HUDEP-2 (cell line): Measurements from ENCODE around the gene HOXD4.
A peak's percentile ranks its signal among the peaks of the same experiment; 100 is the strongest.

Experiments
- DNase-seq, 76 experiments: peaks; one replicate each; lab custom pipeline; 2025; ENCODE audit not compliant: unreplicated experiment in 76 of 76; lab: John Stamatoyannopoulos, UW

Gene HOXD4

GRCh38 chr2:176151442-176152287 is at the start of gene HOXD4:
TSS of gene HOXD4 (plus strand) at chr2:176151550. CDS start at chr2:176151634, 84 bp downstream.
- DNase-seq = no peak

GRCh38 chr2:176101842-176102241 is 49.5 kb upstream of the HOXD4 start:
- no peak for DNase-seq

DNA sequence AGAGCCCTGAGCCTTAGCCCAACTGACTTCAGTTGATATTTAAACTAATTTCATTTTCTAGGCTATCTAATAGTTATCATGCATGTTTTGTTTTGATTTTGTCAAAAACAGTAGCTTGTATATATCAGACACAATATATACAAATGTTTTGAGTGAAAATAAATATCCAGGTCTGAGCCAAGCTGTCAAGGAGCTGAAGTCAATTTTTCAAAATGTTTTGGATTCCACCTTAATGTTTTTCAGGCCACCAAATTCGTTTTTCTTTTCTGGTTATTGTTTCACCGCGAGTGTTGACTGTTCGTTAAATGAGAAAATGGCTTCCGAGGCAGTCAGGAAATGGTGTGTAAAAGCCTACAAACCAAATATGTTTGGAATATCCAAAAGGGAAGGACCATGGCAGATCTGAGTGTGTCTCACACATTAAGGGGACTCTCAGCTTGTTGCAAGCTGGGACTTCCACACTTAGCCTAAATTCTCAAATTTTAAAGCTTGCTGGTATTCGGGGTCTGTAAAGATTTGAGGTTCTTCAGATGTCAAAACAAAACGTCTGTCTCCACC is 49.0 kb upstream of the HOXD4 start:
- DNase-seq = no peak

GRCh38 chr2:176103194-176103593 is 48.2 kb upstream of the HOXD4 start:
- no peak for DNase-seq

GRCh38 chr2:176103742-176104315 is 47.5 kb upstream of the HOXD4 start:
- DNase-seq = no peak

- DNase-seq = peak in 12 of 76 experiments; percentile 6 to 48 (median 14)
Measured at GRCh38 chr2:176104316-176105077, 46.9 kb upstream of the HOXD4 start.

DNA sequence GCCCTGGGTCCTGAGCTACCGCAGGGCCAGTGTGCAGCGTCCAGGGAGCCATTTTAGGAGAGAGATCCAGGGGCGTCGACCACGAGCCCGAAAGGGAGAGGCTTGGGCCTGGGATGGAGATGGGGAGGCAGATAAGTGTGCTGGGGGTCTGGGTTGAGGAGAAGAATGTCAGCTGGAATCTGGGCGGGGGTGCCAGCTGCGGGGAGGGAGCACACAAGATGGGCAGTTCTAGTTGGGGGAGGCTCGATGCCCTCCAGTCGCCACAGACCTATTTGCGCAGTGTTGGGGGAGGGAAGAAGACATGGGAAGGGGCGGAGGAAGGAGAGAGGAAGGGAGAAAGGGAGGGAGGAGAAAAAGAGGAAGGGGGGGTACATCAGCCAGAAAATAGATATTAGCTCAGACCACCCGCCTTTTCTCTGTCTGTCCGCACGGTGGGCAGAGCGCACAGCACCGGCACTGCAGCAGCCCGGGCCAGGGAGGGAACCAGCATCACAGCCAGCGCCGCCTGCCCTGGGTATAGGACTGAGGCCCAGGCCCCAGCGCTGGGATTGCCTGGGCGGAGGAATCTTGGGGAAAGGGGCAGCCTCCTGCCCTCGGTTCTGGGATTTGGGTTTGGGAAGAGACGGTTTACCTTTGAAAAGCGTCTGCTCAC is 46.1 kb upstream of the HOXD4 start:
- no peak for DNase-seq

DNA sequence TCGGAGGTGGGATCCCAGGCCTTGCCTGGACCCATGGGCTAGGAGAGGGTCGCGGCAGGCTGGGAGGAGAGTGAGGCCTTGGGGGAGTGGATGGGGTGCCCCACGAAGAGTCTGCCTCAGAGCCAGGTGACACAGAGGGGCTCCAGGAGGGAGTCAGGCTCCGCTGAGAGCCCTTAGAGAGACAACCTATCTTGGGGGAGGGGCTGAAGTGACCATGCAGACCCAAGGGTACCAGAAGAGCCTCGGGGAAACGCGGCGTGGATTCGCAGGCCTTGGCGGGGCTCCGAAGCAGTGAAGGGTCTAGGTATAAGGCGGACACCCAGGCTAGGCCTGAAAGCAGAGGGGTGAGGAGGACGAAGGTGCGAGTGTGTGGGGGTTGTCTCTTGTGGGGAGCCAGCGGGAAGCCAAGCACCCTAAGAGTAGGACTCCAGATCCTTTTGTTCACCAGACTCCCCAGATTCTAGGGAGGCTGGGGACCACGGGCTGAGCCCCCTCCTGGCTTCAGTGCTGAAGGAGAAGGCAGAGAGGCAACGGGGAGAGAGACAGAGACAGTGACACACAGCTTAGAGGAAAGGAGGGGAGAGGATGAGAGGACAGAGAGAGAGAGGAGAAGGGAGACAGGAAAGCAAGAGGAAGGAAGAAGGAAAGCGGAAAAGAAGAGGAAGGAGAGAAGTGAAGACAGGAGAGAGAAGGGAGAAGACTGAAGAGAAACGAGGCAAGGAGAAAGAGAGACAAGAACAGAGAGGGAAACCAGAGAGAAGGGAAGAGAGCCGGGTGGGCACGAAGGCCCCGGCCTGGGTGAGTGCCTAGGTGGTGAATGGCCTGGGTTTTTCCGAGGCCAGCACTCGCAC is 45.4 kb upstream of the HOXD4 start:
- no peak for DNase-seq

- peak in 1 of 76 experiments; percentile 18 for DNase-seq
Measured at GRCh38 chr2:176106581-176107539, 44.5 kb upstream of the HOXD4 start, which contains the start of gene HOXD11. TSS of gene HOXD11 (plus strand) at chr2:176107280. CDS start at chr2:176107356, 76 bp downstream.

DNA sequence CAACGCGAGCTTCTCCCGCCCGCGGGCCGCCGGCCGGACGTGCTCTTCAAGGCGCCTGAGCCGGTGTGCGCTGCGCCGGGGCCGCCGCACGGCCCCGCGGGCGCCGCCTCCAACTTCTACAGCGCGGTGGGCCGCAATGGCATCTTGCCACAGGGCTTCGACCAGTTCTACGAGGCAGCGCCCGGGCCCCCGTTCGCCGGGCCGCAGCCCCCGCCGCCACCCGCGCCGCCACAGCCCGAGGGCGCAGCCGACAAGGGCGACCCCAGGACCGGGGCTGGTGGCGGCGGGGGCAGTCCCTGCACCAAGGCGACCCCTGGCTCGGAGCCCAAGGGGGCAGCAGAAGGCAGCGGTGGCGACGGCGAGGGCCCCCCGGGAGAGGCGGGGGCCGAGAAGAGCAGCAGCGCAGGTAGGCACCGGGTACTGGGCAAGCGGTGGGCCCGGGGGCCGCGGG is 43.6 kb upstream of the HOXD4 start:
- DNase-seq = no peak

DNA sequence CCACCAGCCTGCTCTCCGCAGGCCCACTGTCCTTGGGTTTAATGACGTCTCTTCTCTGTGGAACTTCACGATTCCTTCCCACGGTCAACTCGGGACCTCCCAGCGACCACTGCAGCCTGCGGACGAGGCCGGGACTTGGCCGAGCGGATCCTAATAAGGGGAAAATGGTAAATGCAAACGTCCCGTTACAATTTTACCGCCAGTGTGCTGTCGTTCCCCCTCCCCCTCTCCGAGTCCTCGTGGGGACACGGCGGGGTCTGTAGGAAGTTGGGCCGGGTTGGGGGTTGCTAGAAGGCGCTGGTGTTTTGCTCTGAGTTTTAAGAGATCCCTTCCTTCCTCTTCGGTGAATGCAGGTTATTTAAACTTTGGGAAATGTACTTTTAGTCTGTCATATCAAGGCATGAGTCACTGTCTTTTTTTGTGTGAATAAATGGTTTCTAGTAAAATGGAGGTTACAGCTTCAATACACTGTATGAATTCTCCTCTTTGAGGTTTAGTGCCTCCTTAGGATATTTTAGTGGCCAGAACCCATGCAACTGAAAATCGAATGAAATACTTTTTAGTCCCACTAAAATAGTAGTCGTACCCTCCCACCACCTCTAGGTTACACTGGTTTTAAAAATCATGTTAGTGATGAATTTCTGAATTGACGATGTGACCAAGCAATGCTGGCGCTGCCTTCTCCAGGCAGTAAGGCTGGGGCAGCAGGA is 42.0 kb upstream of the HOXD4 start:
- DNase-seq = no peak

DNA sequence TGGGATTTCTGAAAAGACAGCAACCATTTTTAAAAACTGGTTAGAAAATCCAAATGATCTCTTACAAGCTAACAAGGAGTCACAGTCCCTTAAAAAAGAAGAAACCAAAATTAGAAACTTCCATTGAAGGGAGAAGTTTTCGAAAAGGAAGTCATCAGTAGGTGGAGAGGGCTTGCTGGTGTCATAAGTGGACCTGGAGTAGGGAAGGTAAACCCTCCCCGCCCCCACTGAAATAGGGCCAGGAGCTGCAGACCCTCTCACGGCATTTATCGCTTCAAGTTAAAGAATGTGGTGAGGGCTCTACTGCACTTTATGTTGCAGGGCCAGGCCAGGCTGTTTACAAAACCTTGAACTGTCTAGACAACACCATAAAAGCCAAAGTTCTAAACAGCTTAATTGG is 41.4 kb upstream of the HOXD4 start:
- DNase-seq = no peak

DNA sequence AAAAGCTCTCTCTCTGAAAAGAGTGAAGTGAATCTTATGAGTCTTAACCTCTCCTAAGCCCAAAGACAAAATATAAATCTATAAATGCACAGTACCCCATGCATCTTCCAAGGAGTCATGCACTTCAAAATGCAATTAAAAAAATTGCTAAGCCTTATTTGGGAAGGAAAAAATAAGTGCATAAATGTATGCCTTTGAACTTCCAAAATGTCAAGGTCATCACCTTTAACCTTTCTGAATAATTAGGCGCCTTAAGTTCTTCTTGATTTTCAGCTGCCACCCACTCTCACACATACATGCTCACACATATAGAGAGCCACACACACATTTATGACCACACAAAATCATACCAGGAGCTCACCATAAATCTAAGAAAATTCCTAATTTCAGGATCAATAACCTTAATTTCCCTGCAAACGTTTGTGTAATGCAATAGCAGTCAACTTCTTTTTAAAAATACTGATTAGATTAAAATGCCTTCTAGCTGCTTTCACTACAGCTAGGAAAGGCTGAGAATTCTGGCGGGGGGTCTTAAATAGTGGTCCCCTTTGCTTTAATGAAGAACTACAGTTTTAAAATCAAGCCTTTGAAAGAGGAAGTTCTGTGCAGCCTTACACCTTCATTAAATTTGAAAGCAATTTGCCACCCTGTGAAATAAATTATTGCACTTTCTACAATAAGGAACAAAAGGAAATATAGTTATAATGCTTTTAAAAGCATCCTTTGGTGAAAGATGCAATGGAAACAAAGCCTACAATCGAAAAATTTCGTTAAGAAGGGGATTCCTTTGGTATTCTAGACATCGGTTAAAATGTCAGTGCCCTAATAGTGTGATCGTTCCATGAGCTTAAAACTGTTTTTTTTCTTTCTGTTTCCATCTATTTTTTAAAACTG is 40.7 kb upstream of the HOXD4 start:
- DNase-seq = no peak

DNA sequence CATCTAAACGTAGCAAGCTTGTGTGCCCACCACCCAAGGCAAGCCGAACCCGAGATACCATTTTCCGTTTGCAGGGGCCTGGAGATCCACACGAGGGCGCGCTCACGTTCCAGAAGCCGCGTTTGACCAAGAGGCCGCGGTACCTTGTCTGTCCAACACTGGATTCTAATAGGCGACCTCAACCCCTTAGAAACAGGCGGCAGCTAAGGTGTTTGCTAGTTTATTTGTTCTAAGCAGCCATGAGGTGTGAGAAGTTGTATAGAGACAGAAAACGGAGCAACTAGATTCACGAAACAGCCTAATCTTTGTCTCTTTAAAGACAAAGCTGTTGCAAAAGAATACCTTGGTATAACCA is 40.1 kb upstream of the HOXD4 start:
- peak in 39 of 76 experiments; percentile 7 to 60 (median 22) for DNase-seq

DNA sequence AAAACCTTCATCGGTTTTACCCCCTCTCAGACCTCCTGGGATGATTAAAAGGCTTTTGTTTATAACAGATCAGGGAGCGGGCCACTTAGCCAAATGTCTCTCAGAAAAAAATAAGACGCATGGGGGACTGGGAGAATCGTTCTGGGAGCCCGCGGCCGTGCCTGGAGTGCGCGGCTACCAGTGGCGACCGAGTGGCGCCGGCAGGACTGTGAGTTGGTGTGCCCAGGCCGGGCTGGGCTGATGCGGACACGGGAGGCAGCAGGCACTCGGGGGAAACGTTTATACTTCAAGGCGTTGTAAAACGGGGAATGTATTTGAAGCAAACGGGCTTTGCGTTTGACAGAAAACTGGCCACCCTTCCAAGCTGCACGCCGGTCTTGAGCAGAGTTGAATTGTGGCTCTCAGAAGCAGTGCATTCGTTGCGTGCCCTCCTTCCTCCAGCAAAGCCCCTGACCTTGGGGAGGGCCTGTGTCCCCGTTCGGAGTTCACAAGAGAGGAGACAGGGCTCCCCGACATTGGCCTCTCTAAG is 39.4 kb upstream of the HOXD4 start:
- no peak for DNase-seq

DNA sequence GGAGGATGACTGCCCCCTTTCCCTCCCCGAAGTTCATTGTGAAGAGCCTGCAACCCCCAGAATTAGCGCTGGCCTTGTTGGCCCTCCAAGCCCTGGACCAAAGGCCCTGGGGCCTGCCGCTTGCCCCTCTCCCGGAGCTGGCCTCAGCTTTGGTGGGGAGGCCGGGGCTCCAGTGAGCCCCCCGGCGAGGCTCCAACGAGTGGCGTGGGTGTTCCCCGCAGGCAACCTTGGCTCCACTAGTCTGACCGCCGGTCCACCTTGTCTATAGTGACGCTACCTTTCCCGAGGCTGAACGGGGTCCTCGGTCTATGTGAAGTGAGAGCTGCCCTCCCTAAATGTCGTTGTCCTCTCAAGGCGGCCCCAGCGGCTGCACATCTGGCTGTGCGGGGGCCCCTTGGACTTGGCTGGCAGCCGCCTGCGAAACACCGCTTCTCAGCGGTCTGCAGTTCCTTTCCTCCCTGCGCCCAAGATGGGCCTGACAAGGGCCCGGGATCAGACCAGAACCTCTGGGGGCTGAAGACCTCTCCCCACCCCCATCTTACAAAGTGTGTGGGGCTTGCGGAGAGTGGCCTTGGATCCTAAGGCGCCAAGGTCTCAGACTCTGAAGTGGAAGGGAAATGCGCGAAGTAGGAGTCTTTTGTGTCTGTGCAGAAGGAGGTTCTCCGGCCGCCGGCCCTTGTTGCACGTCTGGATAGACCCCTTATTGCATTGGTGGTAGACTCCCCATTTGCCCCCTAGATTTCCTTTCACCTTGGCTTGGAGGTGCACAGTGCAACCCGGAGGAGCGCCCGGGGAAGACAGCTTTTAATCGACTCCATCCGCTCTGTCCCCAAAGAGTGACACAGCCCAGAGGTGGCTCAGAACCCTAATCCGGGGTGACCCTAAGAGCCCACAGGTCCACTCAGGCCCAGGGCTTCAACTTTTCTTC is 38.7 kb upstream of the HOXD4 start:
- DNase-seq = no peak
